Measurements from ENCODE around the gene ANKRD55.
"Not testable (repeated sequence)": the region's sequence is repeated elsewhere in the genome, so short reads cannot be mapped to it uniquely, and the experiment has no call there.

ANKRD55 gene

GRCh38 chr5:56167519-56167918 lies 65.6 kb downstream of the ANKRD55 start:
- no peak for DNase-seq

- peak; percentile 19 to 59 for DNase-seq
Observed at GRCh38 chr5:56166671-56167385, 66.3 kb downstream of the ANKRD55 start.

GRCh38 chr5:56164376-56164775 lies 68.8 kb downstream of the ANKRD55 start:
- DNase-seq: no peak

- DNase-seq: peak; percentile 34 to 39
Observed at GRCh38 chr5:56161927-56162326, 71.2 kb downstream of the ANKRD55 start.

- DNase-seq: peak; percentile 26 to 42
Observed at GRCh38 chr5:56161439-56161823, 71.7 kb downstream of the ANKRD55 start.

GRCh38 chr5:56160723-56161438 lies 72.2 kb downstream of the ANKRD55 start:
- DNase-seq: no peak

- DNase-seq: peak; percentile 92 to 98
Observed at GRCh38 chr5:56159521-56159947, 73.6 kb downstream of the ANKRD55 start.

- DNase-seq: no peak
Observed at GRCh38 chr5:56158331-56158960, 74.7 kb downstream of the ANKRD55 start.

- DNase-seq: not testable (repeated sequence)
Observed at GRCh38 chr5:56157191-56157621, 75.9 kb downstream of the ANKRD55 start.

- DNase-seq: peak; percentile 65 to 80
Observed at GRCh38 chr5:56156585-56157190, 76.4 kb downstream of the ANKRD55 start.

- DNase-seq: peak; percentile 92 to 93
Observed at GRCh38 chr5:56155992-56156584, 77.0 kb downstream of the ANKRD55 start.

- peak; percentile 31 to 81 for DNase-seq
Observed at GRCh38 chr5:56154732-56155484, 78.2 kb downstream of the ANKRD55 start.

GRCh38 chr5:56152437-56152836 lies 80.7 kb downstream of the ANKRD55 start:
- DNase-seq: no peak

- not testable (repeated sequence) for DNase-seq
Observed at GRCh38 chr5:56150756-56151155, 82.4 kb downstream of the ANKRD55 start.

GRCh38 chr5:56148453-56148971 lies 84.6 kb downstream of the ANKRD55 start:
- DNase-seq: no peak

- DNase-seq: peak; percentile 37 to 80
Observed at GRCh38 chr5:56147659-56148230, 85.4 kb downstream of the ANKRD55 start.

GRCh38 chr5:56147106-56147505 lies 86.0 kb downstream of the ANKRD55 start:
- DNase-seq: no peak

GRCh38 chr5:56146674-56147073 lies 86.5 kb downstream of the ANKRD55 start:
- no peak for DNase-seq

GRCh38 chr5:56145511-56145910 lies 87.6 kb downstream of the ANKRD55 start:
- peak; percentile 58 to 64 for DNase-seq

GRCh38 chr5:56145106-56145505 lies 88.0 kb downstream of the ANKRD55 start:
- no peak for DNase-seq

GRCh38 chr5:56144211-56144610 lies 88.9 kb downstream of the ANKRD55 start:
- no peak for DNase-seq

Data from inflammatory macrophage (primary cell).